GM13976 (cell line): ENCODE data around the gene C14orf132.

Experiments
- DNase-seq: peaks from one replicate; pipeline ENCODE4 v3.0.0; 2012; ENCODE audit warnings: low spot score
- CTCF ChIP-seq: IDR thresholded peaks from 2 replicates; pipeline ENCODE4 v1.5.1; 2012; ENCODE audit warnings: borderline replicate concordance, mild to moderate bottlenecking; ENCODE audit not compliant: insufficient read depth; ENCODE audit errors: extremely low read depth, missing control alignments, control extremely low read depth
- in situ Hi-C: fragments of 300-500 bp; cut with MboI; formaldehyde crosslinking; loops from one replicate; pipeline ENCODE4 v1.12.0; 2022; ENCODE audit warnings: low sequenced_read_pairs, mixed read lengths, inconsistent platforms; ENCODE audit not compliant: unreplicated experiment

C14orf132 gene

GRCh38 chr14:96059519-96060135 is 20.5 kb downstream of the C14orf132 start:
- TF ChIP-seq CTCF: no peak
- no peak for DNase-seq
- in situ Hi-C loops: no loop called here

GRCh38 chr14:96060186-96060933 is 21.2 kb downstream of the C14orf132 start:
- in situ Hi-C loops: no loop called here
- no peak for TF ChIP-seq CTCF
- DNase-seq: no peak

- in situ Hi-C loops: no loop called here
- no peak for DNase-seq
- no peak for TF ChIP-seq CTCF
Measured at GRCh38 chr14:96062010-96062409, 22.8 kb downstream of the C14orf132 start.

GRCh38 chr14:96062506-96062905 is 23.3 kb downstream of the C14orf132 start:
- no peak for TF ChIP-seq CTCF
- in situ Hi-C loops: no loop called here
- DNase-seq: no peak

GRCh38 chr14:96064866-96065265 is 25.7 kb downstream of the C14orf132 start:
- TF ChIP-seq CTCF: no peak
- in situ Hi-C loops: no loop called here
- DNase-seq: no peak

- no peak for DNase-seq
- in situ Hi-C loops: no loop called here
- no peak for TF ChIP-seq CTCF
Measured at GRCh38 chr14:96065661-96066459, 26.7 kb downstream of the C14orf132 start.
